Calu3 (cell line): ENCODE results near the gene GUCA1C. TPM values are rescaled to one million over a fixed set of nuclear protein-coding genes. Genes with fewer than 3 reads are reported as not detected.

ENCODE experiments used
- BruUV-seq: library from RNA; stranded (reverse); fragments of 400-500 nt; replicated peaks from 2 replicates; lab custom pipeline; 2021; lab: Mats Ljungman, UMichigan
- CTCF ChIA-PET: fragments of 300-600 bp; sonication (Branson Sonifier 250); formaldehyde crosslinking; loops from one replicate; lab custom pipeline; 2022; ENCODE audit warnings: antibody characterized with exemption; lab: Charles Lee
- DNase-seq: peaks from one replicate; pipeline ENCODE4 v3.0.0; 2022
- H3K27ac Mint-ChIP-seq: one replicate; pipeline ENCODE4 v1.8.0; 2022; ENCODE audit warnings: mixed read lengths; ENCODE audit not compliant: unreplicated experiment
- H3K27me3 Mint-ChIP-seq: one replicate; pipeline ENCODE4 v1.8.0; 2022; ENCODE audit warnings: mixed read lengths; ENCODE audit not compliant: unreplicated experiment
- H3K36me3 Mint-ChIP-seq: one replicate; pipeline ENCODE4 v1.8.0; 2022; ENCODE audit warnings: mild to moderate bottlenecking, moderate library complexity, mixed read lengths; ENCODE audit not compliant: insufficient read depth, unreplicated experiment
- H3K4me1 Mint-ChIP-seq: one replicate; pipeline ENCODE4 v1.8.0; 2022; ENCODE audit warnings: mild to moderate bottlenecking, low read depth, mixed read lengths; ENCODE audit not compliant: unreplicated experiment
- H3K4me3 Mint-ChIP-seq: one replicate; pipeline ENCODE4 v1.8.0; 2022; ENCODE audit warnings: mild to moderate bottlenecking, low read depth, moderate library complexity, mixed read lengths; ENCODE audit not compliant: unreplicated experiment
- H3K9me3 Mint-ChIP-seq: one replicate; pipeline ENCODE4 v1.8.0; 2022; ENCODE audit warnings: low read depth, mixed read lengths; ENCODE audit not compliant: unreplicated experiment
- intact Hi-C: fragments of 100-400 bp; cut with micrococcal nuclease; formaldehyde crosslinking; loops from one replicate; pipeline ENCODE4 v1.10.0; 2022; ENCODE audit not compliant: unreplicated experiment
- total RNA-seq: library from RNA; stranded (reverse); gene quantifications from 2 replicates; pipeline ENCODE4 v1.2.3, GENCODE V29; 2022
- TF ChIP-seq, protein P1 (sequence below): fragments of 200-600 bp; IDR thresholded peaks from one replicate; pipeline ENCODE4 v1.8.0; 2022; ENCODE audit warnings: antibody characterized with exemption; ENCODE audit not compliant: unreplicated experiment

Gene GUCA1C
- total RNA-seq, 1 experiment from 2014 or later, result not detected

DNA sequence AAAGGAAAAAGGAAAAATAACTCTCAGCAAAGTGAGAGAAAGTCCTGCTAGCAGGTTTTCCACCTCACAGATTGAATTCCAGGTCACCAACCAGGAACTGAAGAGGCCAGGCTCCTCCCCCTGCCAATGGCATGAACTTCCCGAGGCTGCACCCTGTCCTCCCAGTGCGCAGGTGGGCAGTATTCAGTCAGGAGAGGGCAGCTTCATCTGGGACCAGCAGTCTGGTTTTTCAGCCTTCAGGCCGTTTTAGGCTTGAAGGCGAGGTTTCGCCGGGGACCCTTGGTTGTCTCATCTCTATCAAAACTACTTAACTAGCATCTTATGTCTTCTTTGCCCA, 89.9 kb downstream of the GUCA1C start:
- peak; percentile 63 for DNase-seq
- TF ChIP-seq, protein P1, sequence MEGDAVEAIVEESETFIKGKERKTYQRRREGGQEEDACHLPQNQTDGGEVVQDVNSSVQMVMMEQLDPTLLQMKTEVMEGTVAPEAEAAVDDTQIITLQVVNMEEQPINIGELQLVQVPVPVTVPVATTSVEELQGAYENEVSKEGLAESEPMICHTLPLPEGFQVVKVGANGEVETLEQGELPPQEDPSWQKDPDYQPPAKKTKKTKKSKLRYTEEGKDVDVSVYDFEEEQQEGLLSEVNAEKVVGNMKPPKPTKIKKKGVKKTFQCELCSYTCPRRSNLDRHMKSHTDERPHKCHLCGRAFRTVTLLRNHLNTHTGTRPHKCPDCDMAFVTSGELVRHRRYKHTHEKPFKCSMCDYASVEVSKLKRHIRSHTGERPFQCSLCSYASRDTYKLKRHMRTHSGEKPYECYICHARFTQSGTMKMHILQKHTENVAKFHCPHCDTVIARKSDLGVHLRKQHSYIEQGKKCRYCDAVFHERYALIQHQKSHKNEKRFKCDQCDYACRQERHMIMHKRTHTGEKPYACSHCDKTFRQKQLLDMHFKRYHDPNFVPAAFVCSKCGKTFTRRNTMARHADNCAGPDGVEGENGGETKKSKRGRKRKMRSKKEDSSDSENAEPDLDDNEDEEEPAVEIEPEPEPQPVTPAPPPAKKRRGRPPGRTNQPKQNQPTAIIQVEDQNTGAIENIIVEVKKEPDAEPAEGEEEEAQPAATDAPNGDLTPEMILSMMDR, result no peak
- peaks cover 8% of the 10 kb centered on the region for H3K36me3 Mint-ChIP-seq
- H3K4me1 Mint-ChIP-seq, result peaks cover 22% of the 10 kb centered on the region
- no TSS peak for BruUV-seq
- intact Hi-C loops, result no loop called here
- H3K4me3 Mint-ChIP-seq, result peak overlapping the region; percentile 47
- H3K27ac Mint-ChIP-seq, result peak overlapping the region; percentile 100
- CTCF ChIA-PET, result interaction anchor here (0.6 kb wide), 1 partner anchor 17 kb away, joined by 3 read pairs; no protein-coding TSS in a partner anchor
- no peaks in the 10 kb centered on the region for H3K9me3 Mint-ChIP-seq
- H3K27me3 Mint-ChIP-seq, result no peaks in the 10 kb centered on the region

DNA sequence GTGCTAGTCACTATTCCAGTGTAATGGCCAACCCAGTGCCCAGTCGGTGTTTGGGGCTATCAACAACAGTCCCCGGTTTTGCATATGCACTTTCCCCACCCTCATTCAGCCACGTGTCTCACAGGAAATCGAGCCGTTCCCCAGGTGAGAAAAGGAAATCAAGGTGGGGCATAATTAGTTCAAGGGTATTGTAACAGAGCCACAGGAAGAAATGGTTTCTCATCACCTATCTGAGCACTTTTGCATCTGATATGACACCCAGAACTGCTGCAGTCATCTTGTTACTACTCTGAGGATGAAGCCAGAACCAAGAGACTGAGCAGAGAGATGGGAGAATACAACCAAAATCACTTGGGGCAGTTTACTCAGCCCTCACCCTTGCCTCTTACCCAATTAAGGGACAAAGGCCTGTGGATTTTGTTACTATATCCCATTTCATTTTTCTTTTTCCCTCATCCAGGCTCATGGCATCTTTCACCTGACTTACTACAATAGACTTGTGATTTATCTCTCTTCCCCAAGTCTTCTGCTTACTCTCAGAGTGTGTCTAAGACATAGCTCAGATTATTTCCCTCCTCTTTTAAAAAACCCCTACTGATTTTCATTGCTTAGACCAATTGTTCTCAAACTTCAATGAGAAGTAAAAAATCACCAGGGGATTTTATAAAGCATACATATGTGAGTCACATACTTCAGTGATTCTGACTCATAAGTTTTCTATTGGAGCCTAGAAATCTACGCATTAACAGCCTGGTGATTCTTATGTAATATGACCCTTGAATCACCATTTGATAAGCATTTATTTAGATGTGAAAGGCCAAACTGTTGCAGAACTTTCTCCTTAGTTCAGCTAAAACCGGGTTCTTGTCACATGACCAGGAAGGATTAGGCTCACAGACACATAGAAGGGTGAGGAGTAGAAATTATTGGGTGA, 90.5 kb downstream of the GUCA1C start:
- H3K36me3 Mint-ChIP-seq, result peaks cover 8% of the 10 kb centered on the region
- peak; percentile 14 for DNase-seq
- TF ChIP-seq, protein P1, result no peak
- CTCF ChIA-PET, result interaction anchor here (0.6 kb wide), 1 partner anchor 18 kb away, joined by 3 read pairs; no protein-coding TSS in a partner anchor
- H3K4me1 Mint-ChIP-seq, result peaks cover 22% of the 10 kb centered on the region
- intact Hi-C loops, result no loop called here
- H3K4me3 Mint-ChIP-seq, result peak overlapping the region; percentile 47
- H3K27me3 Mint-ChIP-seq, result no peaks in the 10 kb centered on the region
- no peaks in the 10 kb centered on the region for H3K9me3 Mint-ChIP-seq
- TSS peak; percentile 74 for BruUV-seq
- H3K27ac Mint-ChIP-seq, result peak overlapping the region; percentile 100

DNA sequence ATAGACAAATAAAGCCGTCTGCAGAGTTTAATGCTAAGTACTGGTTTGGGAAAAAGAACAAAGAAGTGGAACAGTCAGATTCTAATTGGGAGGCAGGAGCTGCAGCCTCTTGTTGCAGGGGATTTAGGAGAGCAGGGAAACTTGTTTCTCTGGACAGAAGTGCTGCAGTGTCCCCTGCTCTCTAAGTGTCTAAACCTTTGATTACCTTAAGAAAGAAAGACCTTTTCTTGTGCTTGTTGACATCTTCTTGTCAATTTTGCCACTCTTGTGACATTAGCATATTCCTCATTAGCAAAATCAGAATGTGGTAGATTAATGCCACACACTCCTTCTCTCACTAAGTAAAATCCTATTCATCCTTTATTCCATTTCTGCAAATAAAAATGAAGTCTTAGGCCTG, 92.3 kb downstream of the GUCA1C start:
- no peaks in the 10 kb centered on the region for H3K27me3 Mint-ChIP-seq
- H3K36me3 Mint-ChIP-seq, result peaks cover 8% of the 10 kb centered on the region
- no peak overlapping the region for H3K4me3 Mint-ChIP-seq
- intact Hi-C loops, result no loop called here
- H3K27ac Mint-ChIP-seq, result no peak overlapping the region
- CTCF ChIA-PET, result no interaction called here
- no peak for DNase-seq
- no TSS peak for BruUV-seq
- TF ChIP-seq, protein P1, result no peak
- H3K4me1 Mint-ChIP-seq, result peaks cover 22% of the 10 kb centered on the region
- no peaks in the 10 kb centered on the region for H3K9me3 Mint-ChIP-seq

Other genes starting within 250 kb of the GUCA1C start
- not detected in 2 replicates for gene RETNLB, start 196.5 kb downstream of the GUCA1C start, total RNA-seq
- not detected in 2 replicates for gene TRAT1, start 131.1 kb downstream of the GUCA1C start, total RNA-seq
- not detected in 2 replicates for gene MORC1, start 164.3 kb upstream of the GUCA1C start, total RNA-seq
- not detected in 2 replicates for gene C3orf85, start 182.8 kb upstream of the GUCA1C start, total RNA-seq